ENCODE measurements around the gene CCNY.
"Not testable (repeated sequence)": the region's sequence is repeated elsewhere in the genome, so short reads cannot be mapped to it uniquely, and the experiment has no call there.

CCNY gene

GRCh38 chr10:35352512-35352911, 16.2 kb downstream of the CCNY start:
- Histone ChIP-seq H3K4me3 (ENCODE audit: low read depth, low read length) (no peak overlapping the region), H3K27me3 (replicated peaks) (no peaks in the 10 kb centered on the region), H3K36me3 (replicated peaks) (no peaks in the 10 kb centered on the region), H3K27ac (no peak overlapping the region)
- TF ChIP-seq CTCF (IDR thresholded peaks at IDR 0.05; ENCODE audit: low read depth, low read length, missing control alignments) = no peak
- no peak for DNase-seq
- in situ Hi-C loops (cut with HindIII; ENCODE audit: low pct_ligation_motif_present, low sequenced_read_pairs) = no loop called here

GRCh38 chr10:35353395-35353794, 17.1 kb downstream of the CCNY start:
- H3K4me3 ChIP-seq (ENCODE audit: low read depth, low read length) = no peak overlapping the region
- in situ Hi-C loops (cut with HindIII; ENCODE audit: low pct_ligation_motif_present, low sequenced_read_pairs) = no loop called here
- H3K27ac ChIP-seq = no peak overlapping the region
- H3K27me3 ChIP-seq (replicated peaks) = no peaks in the 10 kb centered on the region
- H3K36me3 ChIP-seq (replicated peaks) = no peaks in the 10 kb centered on the region
- TF ChIP-seq CTCF (IDR thresholded peaks at IDR 0.05; ENCODE audit: low read depth, low read length, missing control alignments) = no peak
- DNase-seq = no peak

- Histone ChIP-seq H3K27me3 (replicated peaks) (no peaks in the 10 kb centered on the region), H3K4me3 (ENCODE audit: low read depth, low read length) (no peak overlapping the region), H3K36me3 (replicated peaks) (no peaks in the 10 kb centered on the region), H3K27ac (no peak overlapping the region)
- no peak for TF ChIP-seq CTCF (IDR thresholded peaks at IDR 0.05; ENCODE audit: low read depth, low read length, missing control alignments)
- in situ Hi-C loops (cut with HindIII; ENCODE audit: low pct_ligation_motif_present, low sequenced_read_pairs) = no loop called here
- no peak for DNase-seq
Observed at GRCh38 chr10:35353805-35354204, 17.5 kb downstream of the CCNY start.

GRCh38 chr10:35354257-35354656, 17.9 kb downstream of the CCNY start:
- H3K36me3 ChIP-seq (replicated peaks); H3K4me3 ChIP-seq (ENCODE audit: low read depth, low read length); H3K27ac ChIP-seq; in situ Hi-C loops (cut with HindIII; ENCODE audit: low pct_ligation_motif_present, low sequenced_read_pairs); DNase-seq; H3K27me3 ChIP-seq (replicated peaks): not testable (repeated sequence)

- no peaks in the 10 kb centered on the region for H3K27me3 ChIP-seq (replicated peaks)
- no peak overlapping the region for H3K4me3 ChIP-seq (ENCODE audit: low read depth, low read length)
- no peak for DNase-seq
- H3K36me3 ChIP-seq (replicated peaks) = no peaks in the 10 kb centered on the region
- in situ Hi-C loops (cut with HindIII; ENCODE audit: low pct_ligation_motif_present, low sequenced_read_pairs) = no loop called here
- TF ChIP-seq CTCF (IDR thresholded peaks at IDR 0.05; ENCODE audit: low read depth, low read length, missing control alignments) = no peak
- no peak overlapping the region for H3K27ac ChIP-seq
Observed at GRCh38 chr10:35355971-35356724, 19.8 kb downstream of the CCNY start.

GRCh38 chr10:35356725-35357092, 20.4 kb downstream of the CCNY start:
- Histone ChIP-seq H3K27ac (no peak overlapping the region), H3K4me3 (ENCODE audit: low read depth, low read length) (no peak overlapping the region), H3K36me3 (replicated peaks) (no peaks in the 10 kb centered on the region), H3K27me3 (replicated peaks) (no peaks in the 10 kb centered on the region)
- in situ Hi-C loops (cut with HindIII; ENCODE audit: low pct_ligation_motif_present, low sequenced_read_pairs) = no loop called here
- no peak for DNase-seq
- TF ChIP-seq CTCF (IDR thresholded peaks at IDR 0.05; ENCODE audit: low read depth, low read length, missing control alignments) = no peak

Measured in brain microvascular endothelial cell (primary cell).